HG03521 (cell line): Measurements from ENCODE around the gene ZNF354B.
"Not testable (repeated sequence)": the region's sequence is repeated elsewhere in the genome, so short reads cannot be mapped to it uniquely, and the experiment has no call there.

Experiments
- ATAC-seq: cut with Tn5 transposase; IDR thresholded peaks from one replicate; pipeline ENCODE4 v1.9.1; 2021; ENCODE audit warnings: mild to moderate bottlenecking, moderate library complexity; ENCODE audit not compliant: unreplicated experiment

The ZNF354B gene

GRCh38 chr5:178883115-178883694 lies 23.5 kb downstream of the ZNF354B start:
- not testable (repeated sequence) for ATAC-seq

- no peak for ATAC-seq
Observed at GRCh38 chr5:178883815-178884430, 24.2 kb downstream of the ZNF354B start.

- no peak for ATAC-seq
Observed at GRCh38 chr5:178895615-178896571, 36.1 kb downstream of the ZNF354B start, which contains the start of gene ZFP2. Gene ZFP2 (plus strand): TSS chr5:178895913. CDS start chr5:178931314, 35,401 bp downstream.

GRCh38 chr5:178899289-178899688 lies 39.5 kb downstream of the ZNF354B start:
- no peak for ATAC-seq

GRCh38 chr5:178902849-178903248 lies 43.1 kb downstream of the ZNF354B start:
- no peak for ATAC-seq

- ATAC-seq: no peak
Observed at GRCh38 chr5:178931846-178932760, 72.3 kb downstream of the ZNF354B start.
